Smooth muscle cell (in vitro differentiated cells): ENCODE measurements around the gene TMEM120B. TPM values are rescaled to one million over a fixed set of nuclear protein-coding genes. Genes with fewer than 3 reads are reported as not detected.

ENCODE experiments used
- DNase-seq: peaks from one replicate; lab custom pipeline; 2025; ENCODE audit not compliant: unreplicated experiment; lab: John Stamatoyannopoulos, UW
- H2AFZ ChIP-seq: fragments of 200-600 bp; sonication (generic); 2 replicates; pipeline ENCODE4 v1.6.0; 2016; ENCODE audit warnings: antibody characterized with exemption, low read depth, mild to moderate bottlenecking
- H3F3A ChIP-seq: fragments of 200-600 bp; sonication (generic); 2 replicates; pipeline ENCODE4 v1.6.0; 2017; ENCODE audit warnings: antibody characterized with exemption, low read depth
- H3K27ac ChIP-seq: fragments of 200-600 bp; sonication (generic); 2 replicates; pipeline ENCODE4 v1.5.1; 2016; ENCODE audit warnings: low read depth, mild to moderate bottlenecking
- H3K27me3 ChIP-seq: fragments of 200-600 bp; sonication (generic); 2 replicates; pipeline ENCODE4 v1.6.1; 2016; ENCODE audit warnings: low read depth, mild to moderate bottlenecking
- H3K36me3 ChIP-seq: fragments of 200-600 bp; sonication (generic); 2 replicates; pipeline ENCODE4 v1.5.1; 2016; ENCODE audit warnings: low read depth
- H3K4me1 ChIP-seq: fragments of 200-600 bp; sonication (generic); 2 replicates; pipeline ENCODE4 v1.5.1; 2016; ENCODE audit warnings: low read depth
- H3K4me2 ChIP-seq: fragments of 200-600 bp; sonication (generic); 2 replicates; pipeline ENCODE4 v1.6.0; 2016; ENCODE audit warnings: mild to moderate bottlenecking
- H3K4me3 ChIP-seq: fragments of 200-600 bp; sonication (generic); 2 replicates; pipeline ENCODE4 v1.5.1; 2016; ENCODE audit warnings: mild to moderate bottlenecking
- H3K79me2 ChIP-seq: fragments of 200-600 bp; sonication (generic); 2 replicates; pipeline ENCODE4 v1.6.0; 2016; ENCODE audit warnings: low read depth, mild to moderate bottlenecking
- H3K9ac ChIP-seq: fragments of 200-600 bp; sonication (generic); 2 replicates; pipeline ENCODE4 v1.6.0; 2016; ENCODE audit warnings: low read depth
- H3K9me3 ChIP-seq: fragments of 200-600 bp; sonication (generic); replicated peaks from 2 replicates; pipeline ENCODE4 v1.5.1; 2016; ENCODE audit warnings: low read depth
- H4K20me1 ChIP-seq: fragments of 200-600 bp; sonication (generic); 2 replicates; pipeline ENCODE4 v1.6.0; 2016; ENCODE audit warnings: low read depth
- CTCF ChIP-seq: fragments of 200-600 bp; sonication (generic); IDR thresholded peaks from 2 replicates; pipeline ENCODE4 v1.5.1; 2017; ENCODE audit warnings: borderline replicate concordance, mild to moderate bottlenecking, antibody characterized with exemption; ENCODE audit not compliant: insufficient read depth, poor library complexity, severe bottlenecking
- WGBS: methylation state at CpG from one replicate; pipeline ENCODE4 v1.1.7; 2016; ENCODE audit warnings: low lambda C conversion rate; 5-methylcytosine and 5-hydroxymethylcytosine counted together
- polyA plus RNA-seq: library from polyadenylated mRNA; unstranded; fragments of >200 nt; fragmentation: Nextera tagmentation; extraction: Ambion mirVana; gene quantifications from 2 replicates; pipeline ENCODE4 v1.2.1, GENCODE V29; 2016
- total RNA-seq: library from RNA; depleted of rRNA; stranded (reverse); fragments of >200 nt; gene quantifications from 2 replicates; pipeline ENCODE4 v1.2.3, GENCODE V29; 2014

The TMEM120B gene
- total and polyA plus RNA-seq, 2 experiments from 2014 or later, result 5.3 to 7.6 TPM

GRCh38 chr12:121723200-121723599 is 10.6 kb downstream of the TMEM120B start:
- no peak overlapping the region for H3K27ac ChIP-seq
- H3K4me1 ChIP-seq, result no peaks in the 10 kb centered on the region
- H3K27me3 ChIP-seq, result no peaks in the 10 kb centered on the region
- H3K9me3 ChIP-seq, result no peaks in the 10 kb centered on the region
- H2AFZ ChIP-seq, result no peak overlapping the region
- peaks cover 34% of the 10 kb centered on the region for H3K79me2 ChIP-seq
- 97% methylated on average over 4 of the region's 4 CpGs for WGBS
- no peak for TF ChIP-seq CTCF
- no peak overlapping the region for H3K4me3 ChIP-seq
- H3K4me2 ChIP-seq, result no peak overlapping the region
- no peak for DNase-seq
- no peak overlapping the region for H3K9ac ChIP-seq
- peaks cover 32% of the 10 kb centered on the region for H4K20me1 ChIP-seq
- peaks cover 5% of the 10 kb centered on the region for H3F3A ChIP-seq
- H3K36me3 ChIP-seq, result peaks cover 4% of the 10 kb centered on the region

GRCh38 chr12:121724925-121725324 is 12.4 kb downstream of the TMEM120B start:
- Histone ChIP-seq H3K4me3 (no peak overlapping the region), H4K20me1 (peaks cover 24% of the 10 kb centered on the region), H3K9me3 (no peaks in the 10 kb centered on the region), H2AFZ (no peak overlapping the region), H3K27ac (no peak overlapping the region), H3K4me1 (no peaks in the 10 kb centered on the region), H3F3A (no peaks in the 10 kb centered on the region), H3K4me2 (no peak overlapping the region), H3K9ac (no peak overlapping the region), H3K27me3 (no peaks in the 10 kb centered on the region), H3K36me3 (peaks cover 4% of the 10 kb centered on the region), H3K79me2 (peaks cover 20% of the 10 kb centered on the region)
- DNase-seq, result no peak
- 97% methylated on average over 2 of the region's 2 CpGs for WGBS
- no peak for TF ChIP-seq CTCF

GRCh38 chr12:121725423-121725822 is 12.9 kb downstream of the TMEM120B start:
- peaks cover 23% of the 10 kb centered on the region for H4K20me1 ChIP-seq
- H3K27me3 ChIP-seq, result no peaks in the 10 kb centered on the region
- H3K27ac ChIP-seq, result no peak overlapping the region
- H3K4me3 ChIP-seq, result no peak overlapping the region
- H3K9me3 ChIP-seq, result no peaks in the 10 kb centered on the region
- H2AFZ ChIP-seq, result no peak overlapping the region
- H3K79me2 ChIP-seq, result peaks cover 20% of the 10 kb centered on the region
- TF ChIP-seq CTCF, result no peak
- H3K9ac ChIP-seq, result no peak overlapping the region
- H3K4me2 ChIP-seq, result no peak overlapping the region
- peaks cover 4% of the 10 kb centered on the region for H3K36me3 ChIP-seq
- no peaks in the 10 kb centered on the region for H3K4me1 ChIP-seq
- 95% methylated on average over 3 of the region's 3 CpGs for WGBS
- DNase-seq, result no peak
- H3F3A ChIP-seq, result no peaks in the 10 kb centered on the region

- 100% methylated on average over 6 of the region's 6 CpGs for WGBS
- no peaks in the 10 kb centered on the region for H3K9me3 ChIP-seq
- no peaks in the 10 kb centered on the region for H3K27me3 ChIP-seq
- H3K4me1 ChIP-seq, result no peaks in the 10 kb centered on the region
- H4K20me1 ChIP-seq, result peaks cover 23% of the 10 kb centered on the region
- no peak overlapping the region for H3K4me2 ChIP-seq
- no peak overlapping the region for H3K4me3 ChIP-seq
- no peak for TF ChIP-seq CTCF
- H3K79me2 ChIP-seq, result peaks cover 4% of the 10 kb centered on the region
- no peak for DNase-seq
- H3K27ac ChIP-seq, result no peak overlapping the region
- H3F3A ChIP-seq, result no peaks in the 10 kb centered on the region
- H3K36me3 ChIP-seq, result peaks cover 4% of the 10 kb centered on the region
- H2AFZ ChIP-seq, result no peak overlapping the region
- H3K9ac ChIP-seq, result no peak overlapping the region
These were observed 16.5 kb downstream of the TMEM120B start for GRCh38 chr12:121729021-121729420.
